Right lobe of liver (tissue), 4 donors: ENCODE data around the gene TIPRL.

Source experiments
- POLR2A ChIP-seq: fragments of 450-650 bp; IDR thresholded peaks from one replicate; pipeline ENCODE4 v1.6.1; 2017; ENCODE audit warnings: antibody characterized with exemption, mild to moderate bottlenecking
- TF ChIP-seq, protein P1 (sequence below), 4 donors: fragments of 200-600 bp in 3 of 4; fragments of 450-650 bp in 1 of 4; IDR thresholded peaks; one replicate each; pipeline versions ENCODE4 v1.5.1 to v1.8.0; 2016 to 2022; ENCODE audit warnings: antibody characterized with exemption in 4 of 4, mild to moderate bottlenecking in 2 of 4
- donor health status: DM: no; HTN: no; CAD: no.
- donor health status: DM: no; HTN: no; CAD: no.
- donor health status: DM: no; HTN: yes; CAD: no.

DNA sequence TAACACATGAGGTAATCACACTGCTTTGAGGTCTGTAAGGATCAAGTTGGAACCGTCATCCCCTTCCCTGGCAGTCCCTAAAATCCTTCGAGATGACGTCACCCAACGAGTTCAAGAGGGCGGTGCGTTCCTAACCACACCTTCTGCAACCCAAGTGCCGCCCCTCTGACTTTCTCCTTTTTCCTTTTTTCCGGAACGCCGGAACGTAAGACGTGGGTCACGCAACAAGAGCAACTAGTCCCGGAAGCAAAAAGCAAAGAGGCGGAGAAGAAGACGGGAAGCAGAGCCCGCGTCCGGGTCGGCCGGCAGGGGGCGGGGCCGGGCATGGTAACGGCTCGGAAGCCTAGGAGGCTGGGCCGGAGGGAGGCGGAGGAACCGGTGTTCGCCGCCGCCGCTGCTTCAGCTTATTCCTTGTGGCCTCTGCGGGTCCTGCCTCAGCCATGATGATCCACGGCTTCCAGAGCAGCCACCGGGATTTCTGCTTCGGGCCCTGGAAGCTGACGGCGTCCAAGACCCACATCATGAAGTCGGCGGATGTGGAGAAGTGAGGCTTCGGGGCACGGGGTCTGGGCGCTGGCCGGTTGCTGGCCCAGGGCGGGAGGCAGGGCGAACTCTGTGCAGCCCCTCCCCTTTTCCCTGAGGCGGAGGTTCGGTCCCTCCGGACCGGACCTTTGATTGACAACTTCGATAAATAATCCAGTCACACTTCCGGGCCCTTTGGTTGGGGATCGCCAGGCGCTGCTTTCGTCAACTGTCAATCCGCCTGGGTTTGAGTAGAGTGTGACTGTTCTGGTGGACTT, at the start of gene TIPRL:
- TF ChIP-seq, protein P1, sequence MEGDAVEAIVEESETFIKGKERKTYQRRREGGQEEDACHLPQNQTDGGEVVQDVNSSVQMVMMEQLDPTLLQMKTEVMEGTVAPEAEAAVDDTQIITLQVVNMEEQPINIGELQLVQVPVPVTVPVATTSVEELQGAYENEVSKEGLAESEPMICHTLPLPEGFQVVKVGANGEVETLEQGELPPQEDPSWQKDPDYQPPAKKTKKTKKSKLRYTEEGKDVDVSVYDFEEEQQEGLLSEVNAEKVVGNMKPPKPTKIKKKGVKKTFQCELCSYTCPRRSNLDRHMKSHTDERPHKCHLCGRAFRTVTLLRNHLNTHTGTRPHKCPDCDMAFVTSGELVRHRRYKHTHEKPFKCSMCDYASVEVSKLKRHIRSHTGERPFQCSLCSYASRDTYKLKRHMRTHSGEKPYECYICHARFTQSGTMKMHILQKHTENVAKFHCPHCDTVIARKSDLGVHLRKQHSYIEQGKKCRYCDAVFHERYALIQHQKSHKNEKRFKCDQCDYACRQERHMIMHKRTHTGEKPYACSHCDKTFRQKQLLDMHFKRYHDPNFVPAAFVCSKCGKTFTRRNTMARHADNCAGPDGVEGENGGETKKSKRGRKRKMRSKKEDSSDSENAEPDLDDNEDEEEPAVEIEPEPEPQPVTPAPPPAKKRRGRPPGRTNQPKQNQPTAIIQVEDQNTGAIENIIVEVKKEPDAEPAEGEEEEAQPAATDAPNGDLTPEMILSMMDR (IDR thresholded peaks at IDR 0.05), result peak; percentile 49 to 76 (median 64)
- TF ChIP-seq POLR2A, result peak; percentile 87
